NOMO-1 treated with DMSO at 0.1 percent for 48 hours (cell line): ENCODE data around the gene HEG1.

Experiments
- DNase-seq: peaks from one replicate; lab custom pipeline; 2025; ENCODE audit not compliant: unreplicated experiment; lab: John Stamatoyannopoulos, UW

HEG1 gene

GRCh38 chr3:125050488-125051090, 5.2 kb downstream of the HEG1 start:
- no peak for DNase-seq

- no peak for DNase-seq
These were observed 7.5 kb downstream of the HEG1 start for GRCh38 chr3:125048282-125048681.

GRCh38 chr3:125045965-125046364, 9.8 kb downstream of the HEG1 start:
- DNase-seq: no peak

- DNase-seq: no peak
These were observed 10.6 kb downstream of the HEG1 start for GRCh38 chr3:125045194-125045593.

GRCh38 chr3:125043599-125044151, 12.1 kb downstream of the HEG1 start:
- DNase-seq: no peak

- DNase-seq: peak; percentile 7
These were observed 12.9 kb downstream of the HEG1 start for GRCh38 chr3:125042725-125043406.

GRCh38 chr3:125039131-125040100, 16.4 kb downstream of the HEG1 start:
- DNase-seq: no peak

- no peak for DNase-seq
These were observed 18.2 kb downstream of the HEG1 start for GRCh38 chr3:125037498-125038150.

- no peak for DNase-seq
These were observed 20.6 kb downstream of the HEG1 start for GRCh38 chr3:125035217-125035616.

- DNase-seq: no peak
These were observed 22.2 kb downstream of the HEG1 start for GRCh38 chr3:125033616-125034015.

GRCh38 chr3:125033135-125033534, 22.7 kb downstream of the HEG1 start:
- DNase-seq: no peak

- DNase-seq: no peak
These were observed 23.1 kb downstream of the HEG1 start for GRCh38 chr3:125032683-125033082.

GRCh38 chr3:125032100-125032643, 23.6 kb downstream of the HEG1 start:
- DNase-seq: no peak

GRCh38 chr3:125031544-125031943, 24.3 kb downstream of the HEG1 start:
- no peak for DNase-seq

- DNase-seq: no peak
These were observed 27.1 kb downstream of the HEG1 start for GRCh38 chr3:125028657-125029056.

- DNase-seq: peak; percentile 37
These were observed 30.2 kb downstream of the HEG1 start for GRCh38 chr3:125025642-125026041.

- DNase-seq: peak; percentile 32
These were observed 31.0 kb downstream of the HEG1 start for GRCh38 chr3:125024817-125025216.

- no peak for DNase-seq
These were observed 31.8 kb downstream of the HEG1 start for GRCh38 chr3:125023833-125024555.

GRCh38 chr3:125022206-125022605, 33.6 kb downstream of the HEG1 start:
- peak; percentile 88 for DNase-seq

GRCh38 chr3:125019271-125019670, 36.5 kb downstream of the HEG1 start:
- no peak for DNase-seq
